HG03432 (cell line): ENCODE data around the gene POLDIP2.

Experiments used
- ATAC-seq: cut with Tn5 transposase; IDR thresholded peaks from one replicate; pipeline ENCODE4 v1.9.1; 2021; ENCODE audit warnings: mild to moderate bottlenecking, moderate library complexity; ENCODE audit not compliant: unreplicated experiment

The POLDIP2 gene

GRCh38 chr17:28390984-28391383, 33.7 kb upstream of the POLDIP2 start:
- no peak for ATAC-seq

- ATAC-seq = no peak
Measured at GRCh38 chr17:28390563-28390962, 33.2 kb upstream of the POLDIP2 start.

GRCh38 chr17:28390141-28390540, 32.8 kb upstream of the POLDIP2 start:
- ATAC-seq = no peak

GRCh38 chr17:28388106-28388505, 30.8 kb upstream of the POLDIP2 start:
- no peak for ATAC-seq

GRCh38 chr17:28386391-28386790, 29.1 kb upstream of the POLDIP2 start:
- no peak for ATAC-seq

- ATAC-seq = no peak
Measured at GRCh38 chr17:28385406-28385805, 28.1 kb upstream of the POLDIP2 start.

- ATAC-seq = peak; percentile 22
Measured at GRCh38 chr17:28385037-28385400, 27.7 kb upstream of the POLDIP2 start.

- ATAC-seq = peak; percentile 77
Measured at GRCh38 chr17:28384281-28385036, 27.1 kb upstream of the POLDIP2 start.

- ATAC-seq = no peak
Measured at GRCh38 chr17:28381141-28381825, 24.0 kb upstream of the POLDIP2 start.

GRCh38 chr17:28379814-28380801, 22.8 kb upstream of the POLDIP2 start:
- no peak for ATAC-seq

- ATAC-seq = no peak
Measured at GRCh38 chr17:28372945-28373274, 15.6 kb upstream of the POLDIP2 start.

- peak; percentile 23 for ATAC-seq
Measured at GRCh38 chr17:28372203-28372944, 15.0 kb upstream of the POLDIP2 start.

- peak; percentile 84 for ATAC-seq
Measured at GRCh38 chr17:28371245-28372202, 14.2 kb upstream of the POLDIP2 start, which contains the start of gene SARM1. Gene SARM1 (plus strand): TSS chr17:28371694. CDS start chr17:28372033, 339 bp downstream.

GRCh38 chr17:28370744-28371103, 13.4 kb upstream of the POLDIP2 start:
- ATAC-seq = no peak

GRCh38 chr17:28370035-28370743, 12.9 kb upstream of the POLDIP2 start, which contains the start of gene VTN:
Gene VTN (minus strand): TSS chr17:28370307. CDS start chr17:28370203, 104 bp downstream.
- ATAC-seq = no peak

- ATAC-seq = no peak
Measured at GRCh38 chr17:28369684-28370034, 12.3 kb upstream of the POLDIP2 start.

GRCh38 chr17:28368915-28369683, 11.8 kb upstream of the POLDIP2 start:
- no peak for ATAC-seq

- no peak for ATAC-seq
Measured at GRCh38 chr17:28368306-28368831, 11.0 kb upstream of the POLDIP2 start.
